ENCODE results near the gene SFRP2. TPM values are rescaled to one million over a fixed set of nuclear protein-coding genes. Genes with fewer than 3 reads are reported as not detected.

The SFRP2 gene
- total and polyA plus RNA-seq, 10 of the 15 experiments (the other 5 are each of a cell fraction or from before 2014, with no cell fraction given): 0.11 to 0.33 (median 0.16) TPM; not detected in 7

DNA sequence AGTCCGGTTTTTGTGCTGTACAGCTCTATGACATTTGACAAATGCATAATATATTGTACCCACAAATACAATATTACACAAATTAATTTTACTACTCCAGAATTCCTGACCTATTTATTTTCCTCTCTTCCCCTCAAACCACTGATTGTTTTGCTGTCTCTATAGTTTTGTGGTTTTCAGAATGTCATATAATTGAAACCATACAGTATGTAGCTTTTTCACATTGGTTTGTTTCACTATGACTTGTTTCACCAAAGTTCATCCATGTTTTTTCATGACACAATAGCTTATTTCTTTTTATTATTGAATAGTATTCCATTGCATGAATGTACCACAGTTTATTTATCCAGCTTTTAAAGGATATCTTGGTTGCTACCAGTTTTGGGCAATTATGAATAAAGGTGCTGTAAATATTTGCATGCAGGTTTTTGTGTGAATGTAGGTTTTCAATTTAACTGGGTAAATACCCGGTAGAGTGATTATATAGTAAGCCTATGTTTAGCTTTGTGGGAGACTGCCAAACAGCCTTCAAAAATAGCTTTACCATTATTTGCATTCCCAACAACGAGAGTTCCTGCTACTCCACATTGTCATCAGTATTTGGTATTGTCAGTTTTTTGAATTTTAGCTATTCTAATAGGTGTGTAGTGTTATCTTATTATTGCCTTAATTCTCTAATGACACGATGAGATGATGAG lies 55.0 kb downstream of the SFRP2 start:
- DNase-seq (ENCODE audit: low read depth, low spot score) (no peak), FAIRE-seq (peak; percentile 41), ATAC-seq (peak; percentile 40)
- BruUV-seq (replicated peaks): no TSS peak
- SMC1A ChIA-PET (ENCODE audit: uncharacterized antibody, unreplicated experiment): interaction anchor here (0.9 to 3.5 kb wide), 7 partner anchors 9 to 352 kb away, joined by 3 to 14 read pairs (median 3); no protein-coding TSS in a partner anchor
- Histone ChIP-seq H3K9ac (ENCODE audit: control insufficient read depth, insufficient read depth, low read length) (no peak overlapping the region), H3K4me1 (ENCODE audit: control insufficient read depth, insufficient read depth, low read length) (peaks cover 5% of the 10 kb centered on the region; the same call in 1 of the 2 replicates), H3K27ac (ENCODE audit: control insufficient read depth, insufficient read depth) (no peak overlapping the region), H3K27me3 (replicated peaks in 1 of 2; ENCODE audit: control insufficient read depth in 2 of 2, insufficient read depth in 2 of 2, low read length in 1 of 2) (0 out of 4 replicates have a peak, but pooled peaks cover 0 to 4% of the 10 kb centered on the region in 2 experiments), H3K4me2 (ENCODE audit: control insufficient read depth, insufficient read depth) (0 out of 2 replicates have a peak overlapping the region, but pooled peaks have one; percentile 8), H3K79me2 (ENCODE audit: control insufficient read depth, insufficient read depth, low read length) (no peaks in the 10 kb centered on the region), H4K20me1 (ENCODE audit: control insufficient read depth, insufficient read depth) (no peaks in the 10 kb centered on the region), H3K36me3 (ENCODE audit: control insufficient read depth in 2 of 2, insufficient read depth in 2 of 2, low read length in 1 of 2) (no peaks in the 10 kb centered on the region), H2AFZ (ENCODE audit: control insufficient read depth, low read depth, low read length) (no peak overlapping the region), H3K9me3 (replicated peaks; ENCODE audit: control insufficient read depth, insufficient read depth, low read length) (no peaks in the 10 kb centered on the region), H3K4me3 (no peak overlapping the region)
- in situ Hi-C loops (cut with MboI) (no loop called here), intact Hi-C loops (cut with micrococcal nuclease; ENCODE audit: unreplicated experiment) (no loop called here)
- TF ChIP-seq, protein P1, sequence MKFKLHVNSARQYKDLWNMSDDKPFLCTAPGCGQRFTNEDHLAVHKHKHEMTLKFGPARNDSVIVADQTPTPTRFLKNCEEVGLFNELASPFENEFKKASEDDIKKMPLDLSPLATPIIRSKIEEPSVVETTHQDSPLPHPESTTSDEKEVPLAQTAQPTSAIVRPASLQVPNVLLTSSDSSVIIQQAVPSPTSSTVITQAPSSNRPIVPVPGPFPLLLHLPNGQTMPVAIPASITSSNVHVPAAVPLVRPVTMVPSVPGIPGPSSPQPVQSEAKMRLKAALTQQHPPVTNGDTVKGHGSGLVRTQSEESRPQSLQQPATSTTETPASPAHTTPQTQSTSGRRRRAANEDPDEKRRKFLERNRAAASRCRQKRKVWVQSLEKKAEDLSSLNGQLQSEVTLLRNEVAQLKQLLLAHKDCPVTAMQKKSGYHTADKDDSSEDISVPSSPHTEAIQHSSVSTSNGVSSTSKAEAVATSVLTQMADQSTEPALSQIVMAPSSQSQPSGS (IDR thresholded peaks at IDR 0.05; ENCODE audit: low read length): 0 out of 2 replicates have a peak, but pooled peaks have one; percentile 34
- TF ChIP-seq, protein P2, sequence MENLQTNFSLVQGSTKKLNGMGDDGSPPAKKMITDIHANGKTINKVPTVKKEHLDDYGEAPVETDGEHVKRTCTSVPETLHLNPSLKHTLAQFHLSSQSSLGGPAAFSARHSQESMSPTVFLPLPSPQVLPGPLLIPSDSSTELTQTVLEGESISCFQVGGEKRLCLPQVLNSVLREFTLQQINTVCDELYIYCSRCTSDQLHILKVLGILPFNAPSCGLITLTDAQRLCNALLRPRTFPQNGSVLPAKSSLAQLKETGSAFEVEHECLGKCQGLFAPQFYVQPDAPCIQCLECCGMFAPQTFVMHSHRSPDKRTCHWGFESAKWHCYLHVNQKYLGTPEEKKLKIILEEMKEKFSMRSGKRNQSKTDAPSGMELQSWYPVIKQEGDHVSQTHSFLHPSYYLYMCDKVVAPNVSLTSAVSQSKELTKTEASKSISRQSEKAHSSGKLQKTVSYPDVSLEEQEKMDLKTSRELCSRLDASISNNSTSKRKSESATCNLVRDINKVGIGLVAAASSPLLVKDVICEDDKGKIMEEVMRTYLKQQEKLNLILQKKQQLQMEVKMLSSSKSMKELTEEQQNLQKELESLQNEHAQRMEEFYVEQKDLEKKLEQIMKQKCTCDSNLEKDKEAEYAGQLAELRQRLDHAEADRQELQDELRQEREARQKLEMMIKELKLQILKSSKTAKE (IDR thresholded peaks at IDR 0.05; ENCODE audit: low read depth, poor library complexity, severe bottlenecking): no peak
- peak; percentile 59 for TF ChIP-seq JUNB (IDR thresholded peaks at IDR 0.05)
- TF ChIP-seq, protein P3, sequence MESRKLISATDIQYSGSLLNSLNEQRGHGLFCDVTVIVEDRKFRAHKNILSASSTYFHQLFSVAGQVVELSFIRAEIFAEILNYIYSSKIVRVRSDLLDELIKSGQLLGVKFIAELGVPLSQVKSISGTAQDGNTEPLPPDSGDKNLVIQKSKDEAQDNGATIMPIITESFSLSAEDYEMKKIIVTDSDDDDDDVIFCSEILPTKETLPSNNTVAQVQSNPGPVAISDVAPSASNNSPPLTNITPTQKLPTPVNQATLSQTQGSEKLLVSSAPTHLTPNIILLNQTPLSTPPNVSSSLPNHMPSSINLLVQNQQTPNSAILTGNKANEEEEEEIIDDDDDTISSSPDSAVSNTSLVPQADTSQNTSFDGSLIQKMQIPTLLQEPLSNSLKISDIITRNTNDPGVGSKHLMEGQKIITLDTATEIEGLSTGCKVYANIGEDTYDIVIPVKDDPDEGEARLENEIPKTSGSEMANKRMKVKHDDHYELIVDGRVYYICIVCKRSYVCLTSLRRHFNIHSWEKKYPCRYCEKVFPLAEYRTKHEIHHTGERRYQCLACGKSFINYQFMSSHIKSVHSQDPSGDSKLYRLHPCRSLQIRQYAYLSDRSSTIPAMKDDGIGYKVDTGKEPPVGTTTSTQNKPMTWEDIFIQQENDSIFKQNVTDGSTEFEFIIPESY (IDR thresholded peaks at IDR 0.05): no peak
- TF ChIP-seq FOS (IDR thresholded peaks at IDR 0.05; ENCODE audit: borderline replicate concordance, extremely low read depth, insufficient read length): no peak
- 0 out of 2 replicates have a peak, but pooled peaks have one; percentile 39 for TF ChIP-seq CBFB (IDR thresholded peaks at IDR 0.05; ENCODE audit: low read depth)
- peak; percentile 41 to 60; a peak in 3 of 4 replicates for TF ChIP-seq IKZF2 (IDR thresholded peaks at IDR 0.05)
- TF ChIP-seq PAX5 (IDR thresholded peaks at IDR 0.05; ENCODE audit: borderline replicate concordance, low read depth, low read length): no peak
- TF ChIP-seq BMI1 (IDR thresholded peaks at IDR 0.05; ENCODE audit: borderline replicate concordance): no peak
- TF ChIP-seq RUNX3 (IDR thresholded peaks at IDR 0.05; ENCODE audit: low read length): peak; percentile 84
- no peak for TF ChIP-seq SREBF2 (IDR thresholded peaks at IDR 0.05; ENCODE audit: low read length)
- TF ChIP-seq NFIC (IDR thresholded peaks at IDR 0.05; ENCODE audit: low read depth, low read length): peak; percentile 30; the same call in 1 of the 2 replicates
- 22% methylated on average over 4 of the region's 4 CpGs for WGBS (ENCODE audit: insufficient coverage, insufficient replicate concordance, low lambda C conversion rate, missing lambda C conversion rate)
- CTCF ChIA-PET: interaction anchor here (1.7 to 2.9 kb wide), 4 partner anchors 9 to 90 kb away, joined by 4 to 20 read pairs (median 5); no protein-coding TSS in a partner anchor
- POLR2A ChIA-PET: interaction anchor here (0.5 kb wide), 1 partner anchor 770 kb away, joined by 7 read pairs; no protein-coding TSS in a partner anchor
- RAD21 ChIA-PET (ENCODE audit: unreplicated experiment): interaction anchor here (0.7 kb wide), 1 partner anchor 86 kb away, joined by 3 read pairs; no protein-coding TSS in a partner anchor
